ENCODE measurements around the gene POLA2. TPM values are rescaled to one million over a fixed set of nuclear protein-coding genes. Genes with fewer than 3 reads are reported as not detected.

POLA2 gene
- total RNA-seq, 2 donors from 2014 or later, result 5.6 to 13.5 TPM

DNA sequence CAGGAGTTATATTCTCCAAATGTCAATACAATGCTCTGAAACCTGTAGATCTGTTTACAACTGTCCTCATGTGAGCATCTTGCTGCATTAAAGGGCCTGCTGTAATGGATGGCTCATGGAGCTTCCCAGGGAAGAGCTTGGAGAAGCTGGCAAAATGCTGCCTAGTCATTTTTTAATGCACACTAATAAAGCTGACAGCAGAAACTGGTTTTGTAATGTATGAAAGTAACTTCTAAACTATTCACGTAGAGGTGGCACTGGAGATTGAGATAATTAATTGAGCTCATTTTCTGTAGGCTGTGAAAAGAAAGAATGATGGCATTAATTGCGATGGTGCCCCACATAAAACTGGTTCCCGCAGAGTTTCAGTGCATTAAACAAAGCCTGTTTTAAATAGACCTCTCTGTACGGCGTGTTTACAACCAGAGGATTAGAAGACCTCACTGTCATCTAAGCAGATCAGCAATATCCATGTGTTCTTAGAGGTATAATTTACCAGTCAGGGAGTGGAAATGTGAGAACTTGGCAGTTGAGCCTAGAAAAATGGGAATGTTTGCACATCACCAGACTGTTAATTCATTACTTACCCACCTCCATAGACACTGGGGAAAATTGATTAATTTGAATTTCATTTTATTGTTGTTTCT lies 16.0 kb downstream of the POLA2 start:
- H3K9me3 ChIP-seq, result no peaks in the 10 kb centered on the region
- no peak overlapping the region for H3K4me3 ChIP-seq
- H3K36me3 ChIP-seq, result peaks cover 14% of the 10 kb centered on the region
- DNase-seq (ENCODE audit: low spot score) (no peak), ATAC-seq (ENCODE audit: insufficient number of reproducible peaks, low FRiP score, low read depth) (no peak)
- no peak overlapping the region for H3K27ac ChIP-seq
- H3K4me1 ChIP-seq (ENCODE audit: control insufficient read depth in 1 of 2, low read depth in 2 of 2), result peaks cover 7 to 30% of the 10 kb centered on the region in 2 donors
- TF ChIP-seq, protein P1, sequence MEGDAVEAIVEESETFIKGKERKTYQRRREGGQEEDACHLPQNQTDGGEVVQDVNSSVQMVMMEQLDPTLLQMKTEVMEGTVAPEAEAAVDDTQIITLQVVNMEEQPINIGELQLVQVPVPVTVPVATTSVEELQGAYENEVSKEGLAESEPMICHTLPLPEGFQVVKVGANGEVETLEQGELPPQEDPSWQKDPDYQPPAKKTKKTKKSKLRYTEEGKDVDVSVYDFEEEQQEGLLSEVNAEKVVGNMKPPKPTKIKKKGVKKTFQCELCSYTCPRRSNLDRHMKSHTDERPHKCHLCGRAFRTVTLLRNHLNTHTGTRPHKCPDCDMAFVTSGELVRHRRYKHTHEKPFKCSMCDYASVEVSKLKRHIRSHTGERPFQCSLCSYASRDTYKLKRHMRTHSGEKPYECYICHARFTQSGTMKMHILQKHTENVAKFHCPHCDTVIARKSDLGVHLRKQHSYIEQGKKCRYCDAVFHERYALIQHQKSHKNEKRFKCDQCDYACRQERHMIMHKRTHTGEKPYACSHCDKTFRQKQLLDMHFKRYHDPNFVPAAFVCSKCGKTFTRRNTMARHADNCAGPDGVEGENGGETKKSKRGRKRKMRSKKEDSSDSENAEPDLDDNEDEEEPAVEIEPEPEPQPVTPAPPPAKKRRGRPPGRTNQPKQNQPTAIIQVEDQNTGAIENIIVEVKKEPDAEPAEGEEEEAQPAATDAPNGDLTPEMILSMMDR (IDR thresholded peaks at IDR 0.05), result no peak
- no peaks in the 10 kb centered on the region for H3K27me3 ChIP-seq (replicated peaks; ENCODE audit: insufficient read depth)

DNA sequence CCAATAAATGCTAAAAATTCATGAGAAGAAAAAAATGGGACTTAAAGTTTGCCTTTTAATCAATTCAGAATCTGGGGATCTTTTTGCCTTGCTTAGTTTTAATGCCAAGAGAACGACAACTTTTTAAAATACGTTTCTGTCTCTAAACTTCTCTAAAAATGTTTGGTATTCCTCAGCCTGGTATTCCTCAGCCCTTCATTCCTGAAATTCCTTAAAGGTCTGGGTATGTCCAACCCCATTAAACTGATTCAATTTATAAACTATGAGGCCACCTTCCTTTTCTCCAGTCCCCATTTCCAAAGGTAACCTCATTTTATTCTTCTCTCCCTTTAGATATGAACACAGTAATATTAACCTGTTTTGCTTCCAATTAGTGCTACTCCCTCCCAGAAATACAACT lies 16.6 kb downstream of the POLA2 start:
- Histone ChIP-seq H3K4me1 (ENCODE audit: control insufficient read depth in 1 of 2, low read depth in 2 of 2) (peaks cover 7 to 30% of the 10 kb centered on the region in 2 donors), H3K36me3 (peaks cover 14% of the 10 kb centered on the region), H3K9me3 (no peaks in the 10 kb centered on the region), H3K27ac (no peak overlapping the region), H3K27me3 (replicated peaks; ENCODE audit: insufficient read depth) (no peaks in the 10 kb centered on the region), H3K4me3 (no peak overlapping the region)
- ATAC-seq (ENCODE audit: insufficient number of reproducible peaks, low FRiP score, low read depth), result no peak
- TF ChIP-seq, protein P1 (IDR thresholded peaks at IDR 0.05), result no peak
- no peak for DNase-seq (ENCODE audit: low spot score)

DNA sequence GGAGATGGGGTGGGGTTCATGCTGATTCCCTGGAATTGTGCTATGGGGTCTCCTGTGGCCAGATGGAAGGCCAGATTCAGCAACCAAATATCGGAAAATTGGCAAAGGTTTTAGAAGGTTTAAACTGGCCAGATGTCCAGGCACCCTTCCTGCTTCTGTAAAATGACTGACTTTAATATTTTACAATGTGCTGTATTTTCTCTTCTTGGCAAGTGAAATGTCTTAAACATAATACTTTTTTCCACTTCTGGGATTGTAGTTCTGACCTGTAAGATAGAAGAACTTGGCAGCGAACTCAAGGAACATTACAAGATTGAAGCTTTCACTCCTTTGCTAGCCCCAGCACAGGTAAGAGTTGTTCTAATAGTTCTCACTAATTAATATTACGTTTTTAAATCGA lies 17.5 kb downstream of the POLA2 start:
- ATAC-seq (ENCODE audit: insufficient number of reproducible peaks, low FRiP score, low read depth), result no peak
- H3K9me3 ChIP-seq, result no peaks in the 10 kb centered on the region
- H3K36me3 ChIP-seq, result peaks cover 14% of the 10 kb centered on the region
- H3K4me3 ChIP-seq, result no peak overlapping the region
- peaks cover 7 to 30% of the 10 kb centered on the region in 2 donors for H3K4me1 ChIP-seq (ENCODE audit: control insufficient read depth in 1 of 2, low read depth in 2 of 2)
- no peaks in the 10 kb centered on the region for H3K27me3 ChIP-seq (replicated peaks; ENCODE audit: insufficient read depth)
- H3K27ac ChIP-seq, result peak overlapping the region; percentile 33 to 60
- TF ChIP-seq, protein P1 (IDR thresholded peaks at IDR 0.05), result no peak
- no peak for DNase-seq (ENCODE audit: low spot score)

DNA sequence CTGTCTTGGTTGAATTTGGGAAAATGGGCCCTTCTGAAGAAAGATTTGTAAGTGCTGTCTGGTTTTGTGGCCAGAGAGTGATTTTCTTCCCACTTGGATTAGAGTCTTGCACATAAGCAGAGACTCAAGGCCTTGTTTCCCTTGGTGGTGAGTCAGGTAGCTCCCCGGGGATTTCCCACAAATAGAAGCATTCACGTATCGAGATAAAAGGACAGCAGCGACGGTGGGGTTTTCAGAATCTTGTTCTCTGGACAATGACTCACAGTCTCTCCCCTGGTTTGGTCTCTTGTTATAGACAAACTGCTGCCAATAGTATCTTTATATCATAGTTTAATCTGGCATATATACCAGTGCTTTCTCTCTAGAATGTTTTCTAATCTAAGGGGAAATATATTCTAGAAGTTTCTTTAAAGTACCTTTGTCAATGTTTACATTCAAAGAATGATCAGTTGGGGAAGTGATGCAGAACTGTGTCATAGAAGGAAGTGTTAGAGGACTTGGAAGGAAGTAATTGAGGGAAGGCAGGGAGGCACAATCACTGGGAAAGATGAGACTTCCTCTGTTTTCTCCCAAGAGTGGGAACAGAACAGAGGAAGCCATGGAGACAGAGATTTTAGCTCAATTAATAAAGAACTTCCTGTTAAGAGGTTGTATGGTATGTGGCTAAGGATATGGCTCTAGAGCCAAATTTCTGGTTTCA lies 18.1 kb downstream of the POLA2 start:
- ATAC-seq (ENCODE audit: insufficient number of reproducible peaks, low FRiP score, low read depth), result no peak
- peaks cover 3 to 27% of the 10 kb centered on the region in 2 donors for H3K4me1 ChIP-seq (ENCODE audit: control insufficient read depth in 1 of 2, low read depth in 2 of 2)
- peaks cover 14% of the 10 kb centered on the region for H3K36me3 ChIP-seq
- H3K27me3 ChIP-seq (replicated peaks; ENCODE audit: insufficient read depth), result no peaks in the 10 kb centered on the region
- H3K9me3 ChIP-seq, result no peaks in the 10 kb centered on the region
- H3K27ac ChIP-seq, result peak overlapping the region; percentile 33 to 60
- peak; percentile 56 for DNase-seq (ENCODE audit: low spot score)
- no peak overlapping the region for H3K4me3 ChIP-seq
- TF ChIP-seq, protein P1 (IDR thresholded peaks at IDR 0.05), result no peak

DNA sequence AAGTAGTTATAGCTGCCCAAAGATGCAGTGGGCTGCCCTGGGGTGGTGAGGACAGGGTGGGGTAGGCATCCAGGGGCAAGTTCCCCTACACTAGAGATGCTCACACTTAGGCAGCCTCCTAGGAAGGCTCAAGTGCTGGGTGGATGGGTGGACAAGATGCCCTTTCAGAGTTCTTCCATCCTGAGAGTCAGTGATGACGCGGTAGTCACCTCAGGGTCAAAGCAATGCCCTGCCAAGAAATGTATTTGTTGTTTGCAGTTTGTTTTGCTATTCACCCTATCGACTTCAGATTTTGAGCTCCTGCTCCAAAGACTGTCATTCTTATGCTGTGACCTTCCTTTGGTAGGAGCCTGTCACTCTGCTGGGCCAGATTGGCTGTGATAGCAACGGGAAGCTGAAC lies 18.9 kb downstream of the POLA2 start:
- no peak overlapping the region for H3K27ac ChIP-seq
- H3K4me1 ChIP-seq (ENCODE audit: control insufficient read depth in 1 of 2, low read depth in 2 of 2), result peaks cover 3 to 22% of the 10 kb centered on the region in 2 donors
- no peak overlapping the region for H3K4me3 ChIP-seq
- DNase-seq (ENCODE audit: low spot score) (no peak), ATAC-seq (ENCODE audit: insufficient number of reproducible peaks, low FRiP score, low read depth) (no peak)
- H3K27me3 ChIP-seq (replicated peaks; ENCODE audit: insufficient read depth), result no peaks in the 10 kb centered on the region
- no peaks in the 10 kb centered on the region for H3K9me3 ChIP-seq
- TF ChIP-seq, protein P1 (IDR thresholded peaks at IDR 0.05), result no peak
- H3K36me3 ChIP-seq, result peaks cover 15% of the 10 kb centered on the region

Measured in thoracic aorta (tissue), 2 donors.